Measurements from ENCODE around the gene PILRB. TPM values are rescaled to one million over a fixed set of nuclear protein-coding genes. Genes with fewer than 3 reads are reported as not detected.

The PILRB gene
- total RNA-seq, 1 experiment from 2014 or later = 18.6 TPM

DNA sequence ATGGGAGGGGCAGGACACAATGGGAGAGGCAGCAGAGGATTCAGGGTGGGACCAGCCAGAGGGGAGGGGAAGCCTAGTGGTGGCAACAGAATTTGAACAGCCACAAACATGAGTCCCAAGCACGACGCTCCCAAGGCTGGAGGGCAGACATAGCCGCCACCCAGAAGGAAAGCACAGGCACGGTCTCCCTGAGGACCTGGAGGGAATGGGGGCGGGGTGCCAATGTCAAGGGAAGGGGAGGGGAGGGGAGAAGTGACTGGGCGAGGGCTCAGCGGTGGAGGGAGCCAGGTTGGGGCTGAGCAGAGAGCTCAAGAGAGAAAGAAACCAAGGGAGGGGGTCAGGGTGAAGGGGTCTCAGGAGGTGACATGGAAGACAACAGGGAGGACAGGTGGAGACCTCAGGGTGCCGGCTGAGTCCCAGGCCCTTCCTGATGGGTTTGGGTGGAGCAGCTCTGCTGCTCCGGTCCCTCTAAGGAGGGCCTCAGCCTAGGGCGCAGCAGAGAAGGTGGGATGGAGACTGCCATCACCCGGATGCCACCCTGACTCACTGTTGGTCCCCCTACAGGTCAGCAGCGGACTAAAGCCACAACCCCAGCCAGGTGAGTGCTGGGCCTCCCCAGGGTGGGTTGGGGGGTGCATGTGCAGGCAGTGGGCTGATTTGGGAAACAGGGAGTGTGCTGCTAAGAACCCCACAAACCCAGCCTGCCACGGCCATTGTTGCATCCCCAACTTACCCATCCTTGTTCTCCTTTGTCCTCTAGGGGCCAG lies 39.6 kb downstream of the PILRB start:
- Histone ChIP-seq H3K4me3 (ENCODE audit: insufficient read depth, low read depth, low read length) (no peak overlapping the region), H3K36me3 (replicated peaks; ENCODE audit: control insufficient read depth, insufficient read depth, low read length) (no peaks in the 10 kb centered on the region), H3K27me3 (ENCODE audit: control insufficient read depth, insufficient read depth, low read length) (no peaks in the 10 kb centered on the region; the same call in 1 of the 2 replicates)
- DNase-seq = peak; percentile 54

DNA sequence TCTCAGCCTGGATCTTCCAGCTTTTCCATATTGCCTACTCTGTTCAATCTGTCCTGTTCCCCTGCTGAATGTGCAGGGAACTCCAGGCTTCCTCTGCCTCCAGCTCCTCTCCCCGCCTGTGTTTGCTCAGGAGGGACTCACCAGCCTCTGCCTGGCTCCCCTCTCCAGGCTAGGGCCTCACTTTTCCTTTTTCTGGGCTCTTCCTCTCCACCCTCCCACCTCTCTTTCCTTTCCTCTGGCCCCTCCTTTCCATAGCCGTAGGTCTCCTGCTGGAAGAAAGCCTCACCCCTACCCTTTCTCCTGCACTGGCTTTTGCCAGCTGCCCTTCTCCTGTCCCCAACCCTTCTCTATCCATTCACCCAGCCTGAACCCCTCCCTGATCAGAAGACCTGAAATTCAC lies 40.3 kb downstream of the PILRB start:
- DNase-seq = no peak
- Histone ChIP-seq H3K4me3 (ENCODE audit: insufficient read depth, low read depth, low read length) (no peak overlapping the region), H3K36me3 (replicated peaks; ENCODE audit: control insufficient read depth, insufficient read depth, low read length) (no peaks in the 10 kb centered on the region), H3K27me3 (ENCODE audit: control insufficient read depth, insufficient read depth, low read length) (no peaks in the 10 kb centered on the region; the same call in 1 of the 2 replicates)

DNA sequence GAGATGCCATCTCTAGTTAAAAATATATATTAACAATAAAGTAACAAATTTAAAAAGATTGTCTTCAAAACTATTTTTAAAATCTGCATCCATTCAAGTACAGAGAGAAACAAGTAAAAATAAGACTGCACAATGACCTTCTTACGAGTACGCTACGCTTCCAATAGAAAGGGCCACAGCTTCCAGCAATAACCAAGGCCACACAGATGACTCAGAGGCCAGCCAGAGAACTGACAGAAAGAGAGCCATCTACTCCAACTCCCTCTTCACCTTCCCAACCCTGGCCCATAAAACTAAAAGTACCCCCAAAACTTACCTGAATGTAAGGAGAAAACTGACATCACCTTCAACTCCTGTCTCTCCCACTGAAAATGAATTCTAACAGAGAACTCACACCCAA lies 42.1 kb downstream of the PILRB start:
- H3K27me3 ChIP-seq (ENCODE audit: control insufficient read depth, insufficient read depth, low read length) = no peaks in the 10 kb centered on the region; the same call in 1 of the 2 replicates
- DNase-seq = no peak
- H3K4me3 ChIP-seq (ENCODE audit: insufficient read depth, low read depth, low read length) = no peak overlapping the region
- no peaks in the 10 kb centered on the region for H3K36me3 ChIP-seq (replicated peaks; ENCODE audit: control insufficient read depth, insufficient read depth, low read length)

DNA sequence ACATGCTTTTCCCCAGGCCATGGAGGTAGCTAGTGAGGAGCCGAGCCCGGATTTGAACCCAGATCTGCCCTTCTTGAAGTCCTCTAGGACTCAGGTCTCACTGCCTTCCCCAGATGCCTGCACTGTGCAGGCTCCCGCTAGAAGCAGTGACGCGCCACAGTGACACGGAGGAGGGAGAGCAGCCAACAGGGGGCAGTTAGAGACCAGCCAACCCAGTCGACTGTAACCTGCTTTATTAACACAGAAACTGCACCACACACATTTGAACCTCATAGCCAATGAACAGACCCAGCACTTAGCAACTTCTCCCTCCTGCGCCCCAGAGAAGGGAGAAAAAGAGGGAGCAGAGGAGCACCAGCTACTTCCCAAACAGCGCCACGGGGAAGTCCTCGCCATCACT lies 42.7 kb downstream of the PILRB start:
- Histone ChIP-seq H3K36me3 (replicated peaks; ENCODE audit: control insufficient read depth, insufficient read depth, low read length) (no peaks in the 10 kb centered on the region), H3K27me3 (ENCODE audit: control insufficient read depth, insufficient read depth, low read length) (no peaks in the 10 kb centered on the region; the same call in 1 of the 2 replicates), H3K4me3 (ENCODE audit: insufficient read depth, low read depth, low read length) (no peak overlapping the region)
- DNase-seq = peak; percentile 66

DNA sequence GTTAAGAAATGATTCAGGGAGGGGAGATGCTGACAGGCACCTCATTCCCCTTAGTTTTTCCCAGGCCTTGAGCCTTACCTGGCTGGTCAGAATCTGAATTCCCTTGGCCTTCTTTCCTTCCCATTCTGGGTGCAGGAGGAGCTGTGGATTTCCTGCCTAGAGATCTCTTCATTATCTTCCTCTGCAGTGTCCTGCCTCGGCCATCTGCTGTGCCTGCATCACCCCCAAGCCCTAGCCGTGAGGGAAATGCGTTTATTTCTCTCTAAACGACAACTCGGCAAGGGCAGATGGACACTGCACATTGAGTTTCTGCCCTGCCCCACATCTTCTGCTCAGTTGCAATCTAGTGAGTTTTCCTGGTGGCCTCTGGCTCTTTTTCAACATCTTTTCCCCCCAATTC lies 43.9 kb downstream of the PILRB start:
- H3K27me3 ChIP-seq (ENCODE audit: control insufficient read depth, insufficient read depth, low read length) = no peaks in the 10 kb centered on the region; the same call in 1 of the 2 replicates

DNA sequence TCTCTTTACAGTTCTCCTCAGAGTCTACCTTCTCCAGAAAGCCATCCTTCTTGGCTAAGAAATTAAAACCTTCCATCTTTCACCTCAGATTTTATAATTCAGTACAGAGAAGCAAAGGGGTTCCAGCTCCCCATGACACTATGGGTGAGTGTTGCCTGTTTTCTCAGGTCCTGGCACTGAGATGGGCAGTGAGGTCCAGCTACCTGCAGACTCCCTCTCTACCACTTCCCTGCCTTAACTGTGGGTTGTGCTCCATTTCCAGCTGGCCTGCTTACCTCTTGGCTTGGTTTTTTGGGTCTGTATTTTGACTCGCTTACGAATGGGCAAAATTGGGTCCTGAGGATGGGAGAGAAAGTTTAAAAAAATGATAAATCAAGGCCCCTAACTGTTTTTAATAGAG lies 44.3 kb downstream of the PILRB start:
- DNase-seq = no peak
- no peaks in the 10 kb centered on the region for H3K36me3 ChIP-seq (replicated peaks; ENCODE audit: control insufficient read depth, insufficient read depth, low read length)
- H3K4me3 ChIP-seq (ENCODE audit: insufficient read depth, low read depth, low read length) = no peak overlapping the region
- no peaks in the 10 kb centered on the region; the same call in 1 of the 2 replicates for H3K27me3 ChIP-seq (ENCODE audit: control insufficient read depth, insufficient read depth, low read length)

More for the DNA sequence above, 43.9 kb downstream of the PILRB start:
- no peaks in the 10 kb centered on the region for H3K36me3 ChIP-seq (replicated peaks; ENCODE audit: control insufficient read depth, insufficient read depth, low read length)
- no peak for DNase-seq
- H3K4me3 ChIP-seq (ENCODE audit: insufficient read depth, low read depth, low read length) = no peak overlapping the region

DNA sequence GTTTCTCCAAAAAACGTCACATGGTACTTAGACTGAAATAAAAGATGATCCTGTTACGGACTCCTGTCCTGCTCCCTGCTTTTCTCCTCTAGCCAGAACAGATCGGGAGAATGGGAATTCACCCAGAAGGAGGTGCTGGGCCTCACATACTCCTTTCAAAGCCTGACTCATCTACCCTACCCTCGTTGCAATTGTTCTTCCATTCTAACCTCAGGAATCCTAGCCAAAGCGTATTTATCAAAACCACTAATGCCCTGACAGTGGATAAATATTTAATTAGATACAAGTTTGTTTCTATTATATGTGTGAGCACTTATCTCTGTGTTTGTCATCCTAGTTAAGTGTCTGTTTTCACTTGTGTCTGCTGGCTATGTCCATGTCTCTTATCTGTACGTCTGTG lies 48.9 kb downstream of the PILRB start:
- no peaks in the 10 kb centered on the region for H3K36me3 ChIP-seq (replicated peaks; ENCODE audit: control insufficient read depth, insufficient read depth, low read length)
- DNase-seq = no peak
- no peak overlapping the region for H3K4me3 ChIP-seq (ENCODE audit: insufficient read depth, low read depth, low read length)

DNA sequence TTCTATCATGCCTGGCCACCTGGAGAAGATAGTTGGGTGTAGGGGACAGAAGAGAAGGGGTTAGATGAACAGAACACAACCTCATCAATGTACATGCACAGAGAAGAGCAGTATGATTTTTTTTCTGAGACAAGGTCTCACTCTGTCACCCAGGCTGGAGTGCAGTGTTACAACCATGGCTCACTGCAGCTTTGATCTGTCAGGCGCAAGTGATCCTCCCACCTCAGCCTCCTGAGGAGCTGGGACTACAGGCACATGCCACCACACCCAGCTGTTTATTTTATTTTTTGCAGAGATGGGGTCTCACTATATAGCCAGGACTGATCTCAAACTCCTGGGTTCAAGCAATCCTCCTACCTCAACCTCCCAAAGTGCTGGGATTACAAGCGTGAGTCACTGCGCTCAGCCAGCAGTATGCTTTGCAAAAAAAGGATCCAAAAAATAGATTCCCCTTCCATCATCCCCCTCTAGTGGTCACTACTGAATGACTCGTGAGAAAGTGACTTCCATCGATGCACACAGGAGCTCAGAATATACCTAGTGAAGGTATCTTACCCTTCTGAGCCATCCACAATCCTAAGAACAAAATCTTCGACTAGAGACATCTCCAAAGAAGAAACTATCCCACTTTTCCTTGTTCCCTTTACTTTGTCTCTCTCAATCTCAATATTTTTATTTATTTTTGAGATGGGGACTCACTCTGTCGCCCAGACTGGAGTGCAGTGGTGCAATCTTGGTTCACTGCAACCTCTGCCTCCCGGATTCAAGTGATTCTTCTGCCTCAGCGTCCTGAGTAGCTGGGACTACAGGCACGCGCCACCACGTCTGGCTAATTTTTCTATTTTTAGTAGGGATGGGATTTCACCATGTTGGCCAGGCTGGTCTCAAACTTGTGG lies 49.6 kb downstream of the PILRB start:
- Histone ChIP-seq H3K36me3 (replicated peaks; ENCODE audit: control insufficient read depth, insufficient read depth, low read length) (no peaks in the 10 kb centered on the region), H3K27me3 (ENCODE audit: control insufficient read depth, insufficient read depth, low read length) (peaks cover 2% of the 10 kb centered on the region; the same call in 1 of the 2 replicates), H3K4me3 (ENCODE audit: insufficient read depth, low read depth, low read length) (no peak overlapping the region)
- peak; percentile 64 for DNase-seq

More for the DNA sequence above, 48.9 kb downstream of the PILRB start:
- peaks cover 2% of the 10 kb centered on the region; the same call in 1 of the 2 replicates for H3K27me3 ChIP-seq (ENCODE audit: control insufficient read depth, insufficient read depth, low read length)

DNA sequence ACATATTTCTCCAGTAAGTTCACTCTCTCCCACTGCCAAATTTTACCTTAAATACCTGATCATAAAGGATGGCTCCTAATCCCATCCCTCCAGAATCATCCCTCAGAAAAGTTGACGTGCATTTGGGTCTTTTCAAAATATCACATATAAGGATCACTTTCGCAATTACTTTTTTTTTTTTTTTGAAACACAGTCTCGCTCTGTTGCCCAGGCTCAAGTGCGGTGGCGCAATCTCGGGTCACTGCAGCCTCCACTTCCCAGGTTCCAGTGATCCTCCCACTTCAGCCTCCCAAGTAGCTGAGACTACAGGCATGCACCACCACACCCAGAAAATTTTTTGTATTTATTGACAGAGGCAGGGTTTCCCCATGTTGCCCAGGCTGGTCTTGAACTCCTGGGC lies 53.2 kb downstream of the PILRB start:
- H3K36me3 ChIP-seq (replicated peaks; ENCODE audit: control insufficient read depth, insufficient read depth, low read length) = no peaks in the 10 kb centered on the region
- no peak overlapping the region for H3K4me3 ChIP-seq (ENCODE audit: insufficient read depth, low read depth, low read length)
- H3K27me3 ChIP-seq (ENCODE audit: control insufficient read depth, insufficient read depth, low read length) = peaks cover 2% of the 10 kb centered on the region; the same call in 1 of the 2 replicates
- DNase-seq = no peak

DNA sequence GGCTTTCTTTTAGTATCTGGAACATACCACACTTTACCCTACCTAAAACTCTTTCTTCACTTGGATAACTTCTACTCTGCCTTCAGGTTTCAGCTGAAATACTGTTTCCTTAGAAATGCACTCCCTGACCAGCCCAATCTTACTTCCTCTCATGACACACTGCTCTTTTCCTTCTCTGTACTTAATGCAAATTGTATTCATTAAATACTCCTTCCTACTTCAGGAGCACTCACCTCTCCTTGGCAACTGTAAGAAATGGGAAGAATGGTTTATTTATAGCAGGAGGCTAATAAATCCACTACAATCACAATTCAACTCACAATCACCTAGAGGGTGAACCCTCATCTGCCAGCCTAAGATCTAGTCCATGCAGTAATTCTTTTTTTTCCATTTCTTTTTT lies 55.4 kb downstream of the PILRB start:
- no peak for DNase-seq
- no peak overlapping the region for H3K4me3 ChIP-seq (ENCODE audit: insufficient read depth, low read depth, low read length)
- peaks cover 2% of the 10 kb centered on the region; the same call in 1 of the 2 replicates for H3K27me3 ChIP-seq (ENCODE audit: control insufficient read depth, insufficient read depth, low read length)
- no peaks in the 10 kb centered on the region for H3K36me3 ChIP-seq (replicated peaks; ENCODE audit: control insufficient read depth, insufficient read depth, low read length)

DNA sequence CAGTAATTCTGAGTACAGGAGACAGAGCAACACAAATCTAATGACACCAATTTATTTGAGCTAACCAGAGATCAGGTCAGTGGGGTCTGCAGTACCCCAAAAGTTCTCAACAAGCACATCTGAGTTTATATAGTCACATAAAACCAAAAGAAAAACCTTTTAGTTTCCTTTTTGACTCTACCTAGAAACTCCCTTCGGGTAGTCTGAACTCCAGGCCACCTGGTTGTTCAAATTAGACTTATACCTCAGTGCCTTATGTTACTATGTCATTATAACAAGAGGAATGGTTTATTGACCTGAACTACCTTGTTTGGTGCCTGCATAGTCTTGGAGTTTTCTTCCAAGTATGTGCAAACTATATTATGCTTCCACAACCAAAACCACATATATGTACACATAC lies 56.0 kb downstream of the PILRB start:
- H3K27me3 ChIP-seq (ENCODE audit: control insufficient read depth, insufficient read depth, low read length) = peaks cover 2% of the 10 kb centered on the region; the same call in 1 of the 2 replicates
- no peak for DNase-seq
- no peak overlapping the region for H3K4me3 ChIP-seq (ENCODE audit: insufficient read depth, low read depth, low read length)
- H3K36me3 ChIP-seq (replicated peaks; ENCODE audit: control insufficient read depth, insufficient read depth, low read length) = no peaks in the 10 kb centered on the region

DNA sequence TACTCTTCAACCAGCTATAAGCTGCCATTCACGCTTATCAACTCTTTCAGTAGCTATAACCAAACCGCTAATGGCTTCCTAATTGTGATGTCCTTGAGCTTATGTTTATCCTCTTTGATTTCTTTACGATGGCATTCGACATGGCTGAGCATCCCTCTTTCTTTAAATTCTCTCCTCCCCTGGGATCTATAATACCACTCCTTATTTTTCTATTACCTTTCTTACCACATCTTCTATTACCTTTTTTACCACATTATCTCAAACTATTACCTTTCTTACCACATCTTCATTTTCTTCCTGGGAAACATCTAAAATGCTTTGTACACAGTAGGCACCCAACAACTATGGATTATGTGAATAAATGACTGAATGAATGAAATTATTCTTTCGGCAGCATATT lies 57.5 kb downstream of the PILRB start:
- Histone ChIP-seq H3K27me3 (ENCODE audit: control insufficient read depth, insufficient read depth, low read length) (no peaks in the 10 kb centered on the region), H3K4me3 (ENCODE audit: insufficient read depth, low read depth, low read length) (no peak overlapping the region), H3K36me3 (replicated peaks; ENCODE audit: control insufficient read depth, insufficient read depth, low read length) (no peaks in the 10 kb centered on the region)
- no peak for DNase-seq
